Stimulated activated CD4-positive, alpha-beta T cell treated with anti-CD3 and anti-CD28 coated beads, Interleukin-12 subunit alpha, Interleukin-12 subunit beta, amount 100 ng/mL, for 4 hours (primary cell): ENCODE measurements around the gene WDR36.
A peak's percentile ranks its signal among the peaks of the same experiment; 100 is the strongest.
"Not testable (repeated sequence)": the region's sequence is repeated elsewhere in the genome, so short reads cannot be mapped to it uniquely, and the experiment has no call there.

Experiments used
- DNase-seq: peaks from one replicate; pipeline ENCODE4 v3.0.0-alpha.2; 2020

Gene WDR36

DNA sequence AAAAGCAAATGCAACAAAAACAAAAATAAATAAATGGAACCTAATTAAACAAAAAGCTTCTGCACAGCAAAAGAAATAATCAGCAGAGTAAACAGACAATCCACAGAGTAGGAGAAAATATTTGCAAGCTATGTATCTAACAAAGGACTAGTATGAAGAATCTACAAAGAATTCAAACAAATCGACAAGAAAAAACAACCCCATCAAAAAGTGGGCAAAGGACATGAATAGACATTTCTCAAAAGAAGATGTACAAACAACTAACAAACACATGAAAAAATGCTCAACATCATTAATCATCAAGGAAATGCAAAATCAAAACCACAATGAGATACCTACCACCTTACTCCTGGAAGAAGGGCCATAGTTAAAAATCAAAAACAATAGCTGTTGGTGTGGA is 49.3 kb downstream of the WDR36 start:
- not testable (repeated sequence) for DNase-seq

- DNase-seq: no peak
These were observed 50.8 kb downstream of the WDR36 start for GRCh38 chr5:111142932-111143331.

DNA sequence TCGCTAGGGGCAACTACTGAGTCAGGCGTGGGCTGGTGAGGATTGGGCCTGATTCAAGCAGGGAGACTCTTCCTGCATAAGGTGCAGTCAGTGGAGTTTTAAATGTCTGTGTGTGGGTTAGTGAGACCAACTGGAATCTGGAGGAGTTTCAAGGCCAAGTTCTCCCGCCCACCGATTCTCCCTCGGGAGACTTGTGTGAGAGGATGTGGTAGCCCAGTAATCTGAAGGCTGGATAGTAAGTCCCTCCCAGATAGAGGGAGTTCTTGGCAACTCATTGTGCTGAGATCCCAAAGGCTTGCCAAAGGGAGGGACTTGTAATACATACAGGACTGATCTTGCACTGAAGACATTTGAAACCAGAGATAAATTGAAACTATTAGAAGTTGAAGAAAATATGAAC is 51.8 kb downstream of the WDR36 start:
- DNase-seq: no peak

DNA sequence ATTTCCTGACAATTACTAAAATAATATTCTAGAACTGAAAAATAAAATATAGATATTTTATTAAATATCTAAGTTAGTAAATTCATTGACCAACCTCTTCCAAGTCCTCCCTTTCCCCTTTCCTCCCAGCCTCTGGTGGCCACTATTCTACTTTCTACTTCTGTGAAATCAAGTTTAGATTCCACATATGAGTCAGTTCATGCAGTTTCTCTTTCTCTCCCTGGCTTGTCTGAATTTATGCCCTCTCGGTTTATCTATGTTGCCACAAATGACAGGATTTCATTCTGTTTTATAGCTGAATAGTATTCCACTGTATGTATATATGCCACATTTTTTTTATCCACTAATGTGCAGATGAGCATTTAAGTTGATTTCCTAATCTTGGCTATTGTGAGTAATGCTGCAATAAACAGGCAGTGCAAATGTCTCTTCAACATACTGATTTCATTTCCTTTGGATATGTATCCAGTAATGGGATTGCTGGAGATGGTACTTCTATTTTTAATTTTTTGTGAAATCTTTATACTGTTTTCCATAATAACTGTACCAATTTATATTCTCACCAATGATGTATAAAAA is 52.3 kb downstream of the WDR36 start:
- DNase-seq: no peak

- DNase-seq: no peak
These were observed 53.9 kb downstream of the WDR36 start for GRCh38 chr5:111146053-111146452.

DNA sequence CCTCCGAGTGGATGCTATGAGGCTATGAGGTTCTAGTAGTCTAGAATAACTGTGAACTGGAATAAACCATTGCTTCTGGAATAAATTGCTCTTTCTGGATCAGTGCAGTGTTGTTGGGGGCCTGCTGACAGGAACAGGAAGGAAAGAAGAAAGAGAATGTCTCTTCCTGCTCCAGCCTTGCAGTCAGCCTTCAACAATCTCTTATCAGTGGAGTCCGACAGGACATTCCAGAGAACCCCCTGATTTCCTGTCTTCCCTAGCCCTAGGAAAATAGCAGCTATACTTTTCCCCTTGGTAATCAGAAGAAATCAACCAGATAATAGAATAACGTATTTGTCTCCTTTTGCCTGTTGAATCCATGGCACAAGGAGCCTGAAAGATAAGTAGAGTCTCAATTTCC is 55.4 kb downstream of the WDR36 start:
- DNase-seq: no peak

- DNase-seq: no peak
These were observed 59.9 kb downstream of the WDR36 start for GRCh38 chr5:111151998-111152397.

- DNase-seq: no peak
These were observed 61.3 kb downstream of the WDR36 start for GRCh38 chr5:111153483-111153882.

- DNase-seq: no peak
These were observed 61.8 kb downstream of the WDR36 start for GRCh38 chr5:111153945-111154344.

GRCh38 chr5:111158105-111158744 is 66.1 kb downstream of the WDR36 start:
- peak; percentile 77 for DNase-seq

DNA sequence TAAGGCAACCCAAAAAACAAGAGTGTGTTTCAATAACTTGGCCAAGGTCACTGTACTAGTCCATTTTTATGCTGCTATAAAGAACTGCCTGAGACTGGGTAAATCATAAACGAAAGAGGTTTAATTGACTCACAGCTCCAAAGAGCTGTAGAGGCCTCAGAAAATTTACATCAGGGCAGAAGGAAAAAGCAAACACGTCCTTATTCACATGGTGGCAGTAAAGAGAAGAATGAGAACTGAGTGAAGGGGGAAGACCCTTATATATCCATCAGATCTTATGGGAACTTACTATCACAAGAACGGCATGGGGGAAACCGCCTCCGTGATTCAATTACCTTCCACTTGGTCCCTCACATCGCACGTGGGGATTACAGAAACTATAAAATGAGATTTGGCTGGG is 67.7 kb downstream of the WDR36 start:
- DNase-seq: no peak

GRCh38 chr5:111163000-111163399 is 70.9 kb downstream of the WDR36 start:
- no peak for DNase-seq

GRCh38 chr5:111165058-111165457 is 72.9 kb downstream of the WDR36 start:
- no peak for DNase-seq

DNA sequence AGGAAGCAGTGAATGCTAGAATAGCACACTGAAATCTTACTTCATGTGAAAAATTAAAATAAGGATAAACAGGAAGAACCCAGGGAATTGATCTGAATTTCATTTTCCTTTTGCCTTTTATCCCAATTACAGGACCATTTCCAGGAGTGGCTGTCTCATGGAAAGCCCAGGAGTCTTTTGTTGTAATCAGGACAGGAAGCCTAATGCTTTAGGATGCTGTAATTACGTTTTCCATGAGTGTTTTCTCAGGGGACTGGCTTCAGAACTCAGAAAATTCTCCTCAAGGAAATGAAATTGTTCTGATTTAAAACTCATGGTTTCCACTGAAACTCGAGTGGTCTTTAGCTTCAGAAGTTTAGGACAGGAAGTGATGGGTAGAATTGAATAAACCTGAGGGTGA is 75.4 kb downstream of the WDR36 start:
- no peak for DNase-seq

- DNase-seq: no peak
These were observed 76.5 kb downstream of the WDR36 start for GRCh38 chr5:111168608-111169007.

DNA sequence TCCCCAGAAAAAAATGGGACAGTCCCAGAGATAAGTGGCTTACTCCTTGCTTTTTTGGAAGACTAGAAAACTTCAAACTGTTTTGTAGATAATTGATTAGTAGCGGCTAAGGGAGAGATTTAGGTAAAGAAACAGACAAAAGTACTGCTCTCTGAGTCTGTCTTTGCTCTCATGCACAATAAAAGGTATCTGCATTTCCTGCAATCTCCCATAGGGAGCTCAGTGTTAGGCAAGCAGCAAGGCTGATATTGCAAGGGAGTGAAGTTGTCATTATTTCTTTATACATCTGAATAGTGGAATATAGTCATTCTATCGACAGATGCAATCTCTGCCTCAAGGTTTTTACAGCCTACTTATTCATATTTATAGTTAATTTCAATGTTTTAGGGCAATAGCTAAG is 77.1 kb downstream of the WDR36 start:
- DNase-seq: no peak

- no peak for DNase-seq
These were observed 78.1 kb downstream of the WDR36 start for GRCh38 chr5:111170279-111170678.

DNA sequence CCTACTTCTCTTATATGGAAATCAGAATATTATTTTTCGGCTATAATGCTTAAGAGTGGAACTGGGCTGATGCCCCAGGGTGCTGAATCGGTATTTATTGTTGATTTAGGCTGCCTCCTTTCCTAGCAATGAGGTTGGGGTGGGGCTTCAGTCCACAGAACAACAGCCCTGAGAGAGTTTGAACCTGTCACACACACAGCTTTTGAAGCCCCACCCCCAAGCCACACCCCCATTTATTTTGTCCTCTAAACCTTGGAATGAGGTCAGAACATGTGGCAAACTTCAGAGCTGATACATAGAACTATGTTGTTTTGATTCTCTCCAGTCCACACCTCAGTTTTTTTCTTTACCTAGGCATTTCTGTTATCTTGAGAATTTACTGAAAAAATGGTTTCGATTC is 80.4 kb downstream of the WDR36 start:
- no peak for DNase-seq

DNA sequence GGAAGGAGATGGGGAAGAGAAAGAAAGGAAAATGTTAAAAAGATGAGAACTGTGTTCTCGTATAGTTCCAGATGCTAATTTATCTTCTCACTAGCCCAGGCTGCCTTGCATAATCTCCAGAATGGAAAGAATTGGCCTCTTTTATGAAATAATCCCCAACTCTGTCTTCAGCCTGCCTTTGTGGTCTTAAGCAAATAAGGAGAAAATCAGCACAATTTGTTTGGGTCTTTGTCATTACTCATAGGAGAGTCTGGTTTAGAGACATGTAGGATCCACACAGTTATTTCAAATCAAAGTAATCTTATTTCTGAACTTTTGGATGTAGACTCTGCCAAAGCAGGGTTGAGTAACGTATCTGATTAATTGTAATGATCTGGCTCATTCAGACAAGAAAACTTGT is 81.3 kb downstream of the WDR36 start:
- no peak for DNase-seq
